ENCODE results near the gene AK8. TPM values are rescaled to one million over a fixed set of nuclear protein-coding genes. Genes with fewer than 3 reads are reported as not detected.

Gene AK8
- total and polyA plus RNA-seq, 9 of the 15 experiments (the other 6 are each of a cell fraction or from before 2014, with no cell fraction given): 0.06 to 0.37 TPM; not detected in 7

DNA sequence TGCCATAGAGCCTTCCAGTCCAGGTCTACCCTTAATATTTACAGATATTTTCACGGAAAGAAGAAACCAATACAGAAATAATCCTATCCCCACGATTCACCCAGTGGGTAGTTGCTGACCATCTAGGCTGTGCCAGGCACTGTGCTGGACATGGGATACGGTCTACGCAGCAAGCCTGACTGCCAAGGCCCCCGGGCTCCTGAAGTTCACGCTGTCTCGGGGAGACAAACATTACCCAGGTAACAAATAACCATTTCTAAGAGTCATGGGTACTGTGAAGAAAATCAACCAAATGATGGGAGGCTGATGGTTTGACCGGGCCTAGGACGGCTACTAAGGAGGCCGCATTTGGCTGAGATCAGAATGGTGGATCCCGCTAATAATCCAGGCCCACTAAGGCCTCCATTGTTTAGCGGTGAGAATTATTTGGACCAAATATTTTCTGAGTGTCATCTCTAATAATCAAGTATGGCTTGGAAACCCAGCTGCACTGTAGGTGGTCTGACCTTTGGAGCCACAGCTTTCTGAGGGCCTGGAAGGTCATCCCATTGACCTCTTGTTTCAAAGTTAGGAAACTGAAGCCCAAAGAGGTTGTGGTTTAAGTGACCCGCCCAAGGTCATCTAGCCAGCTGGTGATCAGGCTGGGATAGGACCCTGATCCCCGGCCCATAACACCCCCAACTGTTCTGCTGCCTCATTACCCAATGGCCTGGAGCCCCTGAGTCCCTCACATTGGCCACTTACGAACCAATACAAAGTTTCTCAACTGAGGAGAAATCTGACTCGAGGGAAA is 82.4 kb downstream of the AK8 start:
- H3K4me1 ChIP-seq (replicated peaks in 1 of 2; ENCODE audit: control insufficient read depth in 2 of 2, insufficient read depth in 2 of 2, low read length in 2 of 2): peaks cover 20 to 23% of the 10 kb centered on the region in 2 experiments
- TF ChIP-seq FOXJ2 (tag; IDR thresholded peaks at IDR 0.05) (no peak), NUFIP1 (IDR thresholded peaks at IDR 0.05; ENCODE audit: partially characterized antibody) (no peak), SAP30 (IDR thresholded peaks at IDR 0.05; ENCODE audit: borderline replicate concordance, insufficient read depth, low read depth, low read length, poor library complexity, severe bottlenecking) (no peak), SMAD2 (IDR thresholded peaks at IDR 0.05; ENCODE audit: low read depth, low read length) (no peak)
- TF ChIP-seq, protein P1, sequence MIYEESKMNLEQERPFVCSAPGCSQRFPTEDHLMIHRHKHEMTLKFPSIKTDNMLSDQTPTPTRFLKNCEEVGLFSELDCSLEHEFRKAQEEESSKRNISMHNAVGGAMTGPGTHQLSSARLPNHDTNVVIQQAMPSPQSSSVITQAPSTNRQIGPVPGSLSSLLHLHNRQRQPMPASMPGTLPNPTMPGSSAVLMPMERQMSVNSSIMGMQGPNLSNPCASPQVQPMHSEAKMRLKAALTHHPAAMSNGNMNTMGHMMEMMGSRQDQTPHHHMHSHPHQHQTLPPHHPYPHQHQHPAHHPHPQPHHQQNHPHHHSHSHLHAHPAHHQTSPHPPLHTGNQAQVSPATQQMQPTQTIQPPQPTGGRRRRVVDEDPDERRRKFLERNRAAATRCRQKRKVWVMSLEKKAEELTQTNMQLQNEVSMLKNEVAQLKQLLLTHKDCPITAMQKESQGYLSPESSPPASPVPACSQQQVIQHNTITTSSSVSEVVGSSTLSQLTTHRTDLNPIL (CRISPR knock-in tag; IDR thresholded peaks at IDR 0.05): no peak
- TF ChIP-seq, protein P2, sequence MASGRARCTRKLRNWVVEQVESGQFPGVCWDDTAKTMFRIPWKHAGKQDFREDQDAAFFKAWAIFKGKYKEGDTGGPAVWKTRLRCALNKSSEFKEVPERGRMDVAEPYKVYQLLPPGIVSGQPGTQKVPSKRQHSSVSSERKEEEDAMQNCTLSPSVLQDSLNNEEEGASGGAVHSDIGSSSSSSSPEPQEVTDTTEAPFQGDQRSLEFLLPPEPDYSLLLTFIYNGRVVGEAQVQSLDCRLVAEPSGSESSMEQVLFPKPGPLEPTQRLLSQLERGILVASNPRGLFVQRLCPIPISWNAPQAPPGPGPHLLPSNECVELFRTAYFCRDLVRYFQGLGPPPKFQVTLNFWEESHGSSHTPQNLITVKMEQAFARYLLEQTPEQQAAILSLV (tag; IDR thresholded peaks at IDR 0.05): no peak
- DNase-seq (ENCODE audit: extremely low read depth in 1 of 4, low spot score in 3 of 4) (no peak), ATAC-seq (no peak), FAIRE-seq (no peak)
- in situ Hi-C loops (cut with MboI) (loop anchor here (5.0 kb wide), 1 partner anchor 368 kb away; no protein-coding TSS in a partner anchor), intact Hi-C loops (cut with micrococcal nuclease) (loop anchor here (5.0 to 10.0 kb wide), 4 partner anchors 33 to 218 kb away; partner anchors contain the start of gene DDX31)
- BruUV-seq (replicated peaks): no TSS peak
- H3K9me1 ChIP-seq (ENCODE audit: control insufficient read depth, insufficient read depth, low read length): peaks cover 4% of the 10 kb centered on the region
- ChIA-PET POLR2A (interaction anchor here (0.6 kb wide), 2 partner anchors 36 to 55 kb away, joined by 3 read pairs; no protein-coding TSS in a partner anchor), CTCF (ENCODE audit: low intra/inter-chr PET ratio) (interaction anchor here (0.5 kb wide), 1 partner anchor 17 kb away, joined by 3 read pairs; no protein-coding TSS in a partner anchor)
- WGBS (ENCODE audit: insufficient coverage, low coverage, missing lambda C conversion rate): 60% methylated on average over 16 of the region's 16 CpGs
- H3K4me3 ChIP-seq: no peak overlapping the region
- peaks cover 5 to 32% of the 10 kb centered on the region in 2 experiments; a peak in 4 of 5 replicates for H3K27me3 ChIP-seq (ENCODE audit: control insufficient read depth in 2 of 2, insufficient read depth in 2 of 2, low read length in 2 of 2)
- H2AFZ ChIP-seq (ENCODE audit: low read depth, low read length): no peak overlapping the region
- no peaks in the 10 kb centered on the region for H3K36me3 ChIP-seq (ENCODE audit: control insufficient read depth, insufficient read depth, low read length)
- H3K4me2 ChIP-seq (ENCODE audit: insufficient read depth, low read length): no peak overlapping the region; the same call in 1 of the 2 replicates
- no peak overlapping the region for H3K27ac ChIP-seq (ENCODE audit: extremely low read depth, low read depth, low read length)
- H4K20me1 ChIP-seq (replicated peaks; ENCODE audit: control insufficient read depth, insufficient read depth, low read length): peaks cover 12% of the 10 kb centered on the region
- no peak overlapping the region for H3K9ac ChIP-seq (ENCODE audit: insufficient read depth in 1 of 2, low read depth in 2 of 2, low read length in 2 of 2)
- H3K9me3 ChIP-seq (replicated peaks; ENCODE audit: control insufficient read depth, insufficient read depth, low read depth, low read length): no peaks in the 10 kb centered on the region
- H3K79me2 ChIP-seq (ENCODE audit: control insufficient read depth, insufficient read depth, low read length): no peaks in the 10 kb centered on the region

Data from K562 (cell line).